Stimulated activated CD8-positive, alpha-beta memory T cell treated with anti-CD3 and anti-CD28 coated beads, Interleukin-7, amount 100 ng/mL, for 48 hours (primary cell): ENCODE measurements around the gene MCM3AP.
"Not testable (repeated sequence)": the region's sequence is repeated elsewhere in the genome, so short reads cannot be mapped to it uniquely, and the experiment has no call there.

Experiments
- DNase-seq, 2 donors: peaks; one replicate each; pipeline ENCODE4 v3.0.0-alpha.2; 2020; ENCODE audit warnings: low read depth in 1 of 2; ENCODE audit errors: extremely low read depth in 1 of 2

MCM3AP gene

DNA sequence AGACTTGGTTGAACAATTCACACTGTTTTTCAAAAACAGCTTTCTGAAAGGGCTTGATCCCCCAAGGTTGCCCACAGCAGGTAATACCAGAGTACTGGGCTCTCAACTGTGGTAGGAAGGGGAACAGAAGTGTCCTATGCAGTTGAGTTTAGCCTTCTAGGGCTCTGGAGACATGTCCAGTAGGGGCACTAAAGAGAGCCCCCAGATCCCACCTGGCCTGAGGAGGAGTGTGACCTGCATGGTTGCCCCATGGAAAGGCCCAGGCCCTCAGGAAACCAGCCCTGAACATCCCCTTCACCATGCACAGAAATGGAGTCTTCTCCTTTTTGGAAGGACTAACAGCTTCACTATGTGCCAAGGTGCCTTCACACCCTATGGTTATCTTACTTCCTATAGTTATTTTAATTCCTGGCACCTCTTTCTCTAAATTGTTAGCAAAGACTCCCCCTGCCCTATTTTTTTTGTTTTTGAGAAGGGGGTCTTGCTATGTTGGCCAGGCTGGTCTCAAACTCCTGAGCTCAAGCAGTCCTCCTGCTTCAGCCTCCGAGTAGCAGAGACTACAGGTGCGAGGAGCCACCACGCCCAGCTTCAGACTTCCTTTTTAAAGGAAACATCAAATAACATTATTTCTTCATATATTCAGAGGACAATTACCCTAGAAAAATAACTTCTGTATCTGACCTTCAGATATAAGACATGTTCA lies 40.0 kb downstream of the MCM3AP start:
- DNase-seq: no peak

DNA sequence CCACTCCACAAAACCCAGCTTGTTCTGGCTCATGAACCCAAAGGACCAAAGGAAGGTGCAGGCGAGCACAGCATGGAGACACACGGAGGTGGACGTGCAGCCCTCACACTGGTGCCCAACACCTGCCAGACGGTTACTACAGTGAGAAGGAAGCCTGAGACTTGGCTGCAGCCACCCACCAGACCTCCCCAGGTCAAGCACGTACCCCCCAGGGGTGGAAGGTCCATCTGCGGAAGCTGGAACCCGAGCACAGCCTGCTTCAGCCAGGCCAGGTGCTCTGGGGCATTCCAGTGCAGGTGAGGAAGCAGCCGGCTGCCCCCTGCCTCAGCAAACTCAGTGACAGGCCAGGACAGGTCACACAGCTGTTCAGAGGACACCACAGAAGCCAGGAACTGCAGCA lies 40.8 kb downstream of the MCM3AP start:
- no peak for DNase-seq

DNA sequence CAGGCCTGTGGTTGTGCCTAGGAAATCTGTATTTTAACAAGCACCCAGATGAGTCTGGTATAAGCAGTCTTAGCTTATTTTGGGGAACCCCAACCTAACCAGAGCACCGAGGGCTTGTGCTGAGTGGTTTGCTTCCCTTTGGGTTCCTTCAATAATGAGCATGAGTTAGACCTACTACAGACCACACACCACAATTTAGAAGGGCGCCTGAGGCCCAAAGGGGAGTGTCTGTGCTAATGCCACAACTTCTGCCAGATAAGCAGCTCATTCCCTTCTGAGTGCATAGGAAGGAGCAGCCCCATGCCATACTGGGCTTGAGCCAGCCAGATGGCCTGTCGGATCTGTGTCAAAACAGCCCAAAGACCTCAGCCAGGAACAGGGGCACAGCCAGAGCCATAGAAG lies 41.5 kb downstream of the MCM3AP start:
- DNase-seq: no peak

DNA sequence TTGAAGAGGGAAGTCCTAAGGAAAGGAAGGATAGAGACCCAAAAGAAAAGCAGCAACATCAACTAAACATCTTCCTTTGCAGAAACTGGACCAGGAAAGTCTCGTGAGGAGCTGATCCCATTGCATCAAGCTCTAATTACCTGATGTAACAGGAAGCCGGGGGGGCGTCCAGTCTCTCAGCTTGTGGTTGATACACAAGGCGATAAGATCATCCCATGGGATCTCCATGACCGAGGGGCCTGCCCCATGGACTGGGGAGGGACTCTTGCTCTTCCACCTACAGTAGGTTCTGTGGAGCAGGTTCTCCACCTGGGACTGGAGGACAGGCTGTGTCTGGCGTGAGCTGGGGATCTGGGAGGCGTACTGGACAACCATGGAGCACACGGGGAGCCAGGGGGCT lies 42.1 kb downstream of the MCM3AP start:
- no peak for DNase-seq

DNA sequence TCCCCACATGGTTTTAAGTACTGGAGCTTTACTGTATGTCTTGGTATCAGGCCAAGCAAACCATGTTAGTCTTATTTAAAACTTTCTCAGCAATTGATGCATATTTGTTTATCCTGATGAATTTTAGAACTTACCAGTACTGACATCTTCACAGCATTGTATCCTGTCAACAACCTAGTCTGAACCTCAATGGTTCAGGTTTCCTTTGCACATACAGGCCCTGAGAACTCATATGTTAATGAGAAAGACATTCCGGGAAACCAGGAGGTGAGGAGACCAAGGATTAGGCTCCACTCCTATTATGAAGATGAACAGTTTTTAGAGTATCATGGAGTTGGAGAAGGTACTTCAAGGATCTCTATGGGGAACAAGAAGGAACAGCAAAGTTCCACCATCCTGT lies 43.8 kb downstream of the MCM3AP start:
- DNase-seq: not testable (repeated sequence)

DNA sequence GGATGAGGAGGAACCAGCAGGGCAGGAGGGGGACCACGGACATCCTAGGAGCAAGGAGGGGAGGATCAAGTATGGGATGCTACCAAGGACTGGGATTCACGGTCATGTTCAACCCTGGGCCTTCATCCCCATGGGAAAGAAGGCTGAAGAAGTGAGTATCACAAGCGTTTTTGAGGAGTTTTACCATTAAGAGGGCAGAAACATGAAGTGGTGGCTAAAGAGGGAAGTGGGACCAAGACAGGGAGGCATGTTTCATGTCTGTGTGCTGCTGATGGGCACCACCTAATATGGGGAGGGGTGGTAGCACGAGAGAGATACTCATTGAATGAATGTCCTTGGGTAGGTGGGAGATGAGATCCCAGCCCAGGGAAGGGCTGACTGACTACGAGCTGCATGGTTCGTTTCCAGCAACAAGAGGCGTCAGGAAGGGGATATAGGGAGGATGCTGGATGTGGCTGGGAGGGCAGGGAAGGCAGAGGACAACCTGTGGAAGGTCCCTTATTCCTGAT lies 45.5 kb downstream of the MCM3AP start:
- DNase-seq: no peak

DNA sequence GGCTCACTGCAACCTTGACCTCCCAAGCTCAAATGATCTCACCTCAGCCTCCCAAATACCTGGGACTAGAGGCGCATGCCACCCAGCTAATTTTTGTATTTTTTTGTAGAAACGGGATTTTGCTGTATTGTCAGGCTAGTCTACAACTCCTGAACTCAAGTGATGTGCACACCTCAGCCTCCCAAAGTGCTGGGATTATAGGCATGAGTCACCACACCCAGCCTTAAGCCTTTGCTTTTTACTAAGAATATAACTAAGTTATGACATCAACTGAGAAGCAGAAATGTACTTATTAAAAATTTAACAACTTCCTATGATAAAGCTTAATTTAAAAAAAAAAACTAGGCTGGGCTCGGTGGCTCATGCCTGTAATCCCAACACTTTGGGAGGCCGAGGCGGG lies 47.9 kb downstream of the MCM3AP start:
- no peak for DNase-seq

DNA sequence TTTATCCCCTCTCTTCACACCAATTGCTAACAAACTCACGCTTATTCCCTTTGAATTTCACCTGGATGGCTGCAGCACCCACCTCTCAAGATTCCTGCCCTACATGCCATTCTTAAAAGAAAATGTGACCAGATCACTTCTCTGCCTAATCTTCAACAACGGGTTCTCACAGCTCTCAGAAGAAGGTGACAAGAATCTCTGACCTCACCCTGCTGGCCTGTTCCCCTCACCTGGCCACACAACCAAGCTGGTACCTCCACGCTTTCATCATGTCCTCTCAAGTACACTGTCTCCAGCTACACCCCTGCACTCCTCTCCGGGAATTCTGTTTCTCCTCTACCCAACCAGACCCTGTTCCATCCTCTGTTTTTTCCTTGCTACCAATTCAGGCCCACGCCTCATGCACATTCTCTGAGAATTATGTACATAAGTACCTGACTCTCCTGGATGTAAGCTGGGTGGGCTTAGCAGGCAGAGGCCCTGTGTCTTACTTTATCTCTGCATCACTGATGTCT lies 50.9 kb downstream of the MCM3AP start:
- no peak for DNase-seq

DNA sequence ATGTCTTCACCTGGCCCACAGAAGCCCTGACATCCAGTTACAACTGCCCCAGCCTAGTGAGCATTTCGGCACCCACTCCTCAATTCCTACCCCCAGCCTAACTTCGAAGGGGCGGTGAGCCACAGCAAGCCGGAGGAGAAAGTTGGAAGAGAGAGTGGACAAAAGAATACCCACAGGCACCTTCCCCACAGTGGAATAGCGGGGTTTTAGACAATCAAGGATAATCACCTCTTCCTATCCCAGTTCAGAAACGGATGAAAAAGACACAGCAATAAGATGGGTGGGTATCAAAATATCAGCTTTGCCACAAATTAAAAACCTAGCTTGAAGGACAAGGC lies 55.5 kb downstream of the MCM3AP start:
- DNase-seq: no peak

DNA sequence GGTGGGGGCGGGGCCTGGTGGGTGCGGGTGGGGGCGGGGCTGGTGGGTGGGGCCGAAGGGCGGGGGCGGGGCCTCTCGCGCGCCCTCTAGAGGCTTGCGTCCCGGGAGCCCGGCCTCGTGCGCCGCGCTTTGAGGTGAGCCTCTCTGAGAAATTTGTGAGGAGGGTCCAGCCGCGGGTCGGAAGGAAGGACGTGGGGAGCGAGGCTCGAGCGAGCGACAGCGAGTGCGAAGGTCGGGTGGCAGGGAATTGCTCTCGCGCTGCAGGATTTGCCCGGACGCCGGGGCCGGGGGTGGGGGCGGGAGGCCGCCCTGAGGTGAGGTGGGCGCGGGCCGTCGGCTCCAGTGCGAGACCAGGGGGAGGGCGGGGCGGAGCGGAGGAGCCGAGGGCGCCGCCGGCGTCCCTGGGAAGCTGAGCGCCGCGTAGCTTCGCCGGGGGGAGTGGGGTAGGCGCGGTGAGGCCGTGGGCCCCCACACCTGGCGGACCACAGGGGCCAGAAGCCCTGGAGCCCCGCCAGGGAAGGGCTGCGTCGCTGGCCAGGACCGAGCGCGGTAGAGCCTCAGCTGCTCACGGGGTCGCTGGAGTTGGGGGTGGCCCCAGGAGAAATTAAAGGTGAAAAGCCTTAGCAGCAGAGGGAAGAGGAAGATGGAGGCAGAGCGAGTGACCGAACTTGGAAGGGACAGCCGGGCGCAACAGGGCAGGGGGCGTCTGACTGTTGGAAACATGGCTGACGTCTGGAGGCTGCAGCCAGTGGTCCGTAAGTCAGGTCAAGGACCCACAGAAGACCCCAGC lies 56.1 kb downstream of the MCM3AP start:
- DNase-seq: peak in 1 of 2 donors; percentile 12

DNA sequence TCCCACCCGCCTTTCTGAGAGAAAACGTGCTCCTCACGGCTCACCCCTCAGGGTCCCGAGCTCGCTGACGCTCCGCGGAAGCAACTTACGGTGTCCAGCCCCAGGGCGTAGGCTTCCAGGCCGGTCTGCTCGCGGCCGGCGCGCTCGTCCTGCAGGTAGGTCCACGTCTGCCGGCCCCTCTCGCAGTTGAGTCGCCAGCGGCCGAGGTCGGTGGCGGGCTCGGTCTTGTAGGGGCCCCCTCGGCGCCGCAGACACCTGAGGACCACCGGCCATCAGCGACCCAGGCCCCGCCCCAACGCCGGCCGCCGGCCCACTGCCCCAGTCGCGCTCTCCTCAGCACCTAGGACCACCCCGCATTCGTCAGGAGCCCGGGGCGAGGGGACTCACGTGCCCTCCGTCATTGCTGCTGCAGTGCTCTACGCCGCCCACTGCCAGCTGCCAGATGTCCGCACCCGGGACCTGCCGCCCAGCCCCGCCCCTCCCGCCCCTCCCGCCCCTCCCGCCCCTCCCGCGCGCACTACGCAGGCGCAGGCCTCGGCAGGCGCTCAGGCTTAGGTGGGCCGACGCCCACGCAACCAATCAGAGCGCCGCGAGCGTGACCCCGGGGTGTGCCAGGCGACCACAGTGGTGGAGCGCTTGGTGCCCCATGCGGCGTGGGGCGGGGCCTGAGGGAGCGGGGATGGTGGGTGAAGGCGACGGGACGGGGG lies 56.9 kb downstream of the MCM3AP start, which contains the start of gene LSS:
Gene LSS (minus strand): TSS at position 430 of the 707 bp plus-strand sequence. CDS start 29 bp downstream, at position 401.
- peak; percentile 94 to 96 for DNase-seq

DNA sequence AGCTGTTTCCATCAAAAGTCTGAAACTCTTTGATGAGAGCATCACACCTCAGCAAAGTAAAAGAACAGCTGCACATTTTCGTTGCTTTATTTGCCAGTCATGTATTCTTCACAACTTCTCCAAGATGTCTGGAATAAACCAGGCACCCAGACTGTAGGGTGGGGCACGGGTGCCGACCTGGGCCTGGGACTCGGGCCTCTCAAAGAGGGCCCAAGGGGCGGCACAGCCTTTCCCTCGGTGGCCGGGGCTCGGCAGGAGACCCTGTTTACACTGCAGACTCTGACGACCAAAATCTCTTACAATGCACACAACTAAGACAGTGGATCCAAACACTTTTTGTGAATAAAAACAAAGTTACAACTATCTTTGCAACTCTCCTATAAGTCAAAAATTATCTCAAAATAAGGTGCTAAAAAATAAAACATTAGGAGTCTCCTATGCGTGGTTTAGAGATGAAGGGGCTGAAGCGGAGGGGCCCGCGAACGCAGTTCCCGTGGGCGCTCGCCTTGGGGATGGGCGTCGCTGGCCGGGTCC lies 57.5 kb downstream of the MCM3AP start:
- no peak for DNase-seq

DNA sequence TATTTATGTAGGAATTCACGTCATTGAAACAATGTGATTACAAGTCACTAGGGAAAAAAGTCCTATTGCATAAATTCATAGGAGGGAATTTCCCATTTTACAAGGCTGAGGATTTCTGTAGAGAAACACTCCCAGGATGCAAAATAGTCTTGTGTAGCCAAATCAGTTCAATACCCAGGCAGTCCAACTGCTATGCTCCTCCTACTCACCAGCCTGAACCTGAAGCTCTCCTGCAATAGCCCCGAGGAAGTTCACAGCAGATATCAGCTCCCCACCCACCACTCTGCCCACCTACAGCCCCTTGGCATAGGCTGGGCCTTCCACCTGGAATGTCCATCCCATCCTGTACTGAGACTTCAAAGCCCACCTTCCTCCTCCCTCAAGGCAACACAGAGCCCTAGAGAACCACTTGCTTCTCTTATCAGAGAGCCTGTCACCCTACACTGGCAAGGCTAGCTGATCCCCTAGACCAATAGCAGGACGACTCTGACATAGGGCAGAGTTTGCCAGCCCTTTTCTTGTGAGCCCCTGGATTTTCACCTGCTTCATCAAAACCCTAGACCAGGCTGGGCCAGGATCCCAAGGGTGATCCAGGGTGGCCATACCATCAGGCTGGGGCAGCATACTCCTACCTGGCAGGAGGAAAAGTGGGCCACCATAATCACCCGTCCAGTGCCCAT lies 58.4 kb downstream of the MCM3AP start:
- no peak for DNase-seq

DNA sequence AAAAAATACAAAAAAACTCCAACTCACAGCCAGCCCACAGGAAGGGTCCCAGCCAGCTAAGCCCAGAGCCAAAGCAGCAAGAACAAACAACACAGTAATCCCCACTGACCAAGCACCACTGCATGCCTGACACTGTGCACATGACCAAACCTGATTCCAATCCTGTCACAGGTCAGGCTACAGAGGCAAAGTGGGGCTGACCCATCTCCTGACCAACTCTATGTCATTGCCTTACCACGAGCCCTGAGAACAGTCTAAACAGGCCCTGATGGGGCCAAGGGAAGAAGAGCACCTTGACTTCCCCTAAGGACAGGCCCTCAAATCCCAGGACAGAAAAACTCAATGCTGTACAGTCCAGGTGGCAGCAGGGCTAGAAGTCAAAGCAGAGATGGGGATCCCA lies 59.3 kb downstream of the MCM3AP start:
- no peak for DNase-seq

DNA sequence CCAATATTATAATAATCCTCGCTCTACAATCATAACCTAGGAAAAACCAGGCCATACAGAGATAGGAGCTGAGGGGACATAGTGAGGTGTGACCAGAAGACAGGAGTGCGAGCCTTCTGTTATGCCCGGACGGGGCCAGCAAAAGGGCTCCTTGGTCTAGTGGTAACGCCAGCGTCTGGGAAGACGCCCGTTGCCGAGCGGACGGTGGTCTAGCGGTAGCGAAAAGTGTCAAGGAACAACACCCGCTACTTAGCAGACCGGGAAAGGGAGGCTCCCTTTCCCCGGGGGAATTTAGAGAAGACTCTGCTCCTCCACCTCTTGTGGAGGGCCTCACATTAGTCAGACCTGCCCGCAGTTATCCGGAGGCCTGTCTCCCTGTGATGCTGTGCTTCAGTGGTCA lies 61.8 kb downstream of the MCM3AP start:
- not testable (repeated sequence) for DNase-seq

DNA sequence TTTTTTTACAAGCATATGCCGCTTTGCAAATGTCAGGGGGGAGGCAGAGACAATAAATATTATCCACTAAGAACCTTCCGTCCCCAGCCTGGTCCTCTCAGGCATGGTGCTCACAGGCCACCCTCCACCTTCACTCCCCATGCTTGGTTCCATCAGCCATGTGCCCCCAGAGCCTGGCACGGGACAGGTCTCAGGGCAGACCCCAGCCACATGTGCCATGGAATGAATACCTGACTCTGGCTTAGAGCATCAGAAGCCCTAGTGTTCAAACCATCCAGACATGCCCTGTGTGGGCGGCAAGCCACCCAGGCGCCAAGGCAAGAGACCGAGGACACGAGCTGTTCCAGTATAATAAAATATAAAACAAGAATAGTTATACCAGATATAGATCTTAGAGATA lies 62.2 kb downstream of the MCM3AP start:
- DNase-seq: no peak

DNA sequence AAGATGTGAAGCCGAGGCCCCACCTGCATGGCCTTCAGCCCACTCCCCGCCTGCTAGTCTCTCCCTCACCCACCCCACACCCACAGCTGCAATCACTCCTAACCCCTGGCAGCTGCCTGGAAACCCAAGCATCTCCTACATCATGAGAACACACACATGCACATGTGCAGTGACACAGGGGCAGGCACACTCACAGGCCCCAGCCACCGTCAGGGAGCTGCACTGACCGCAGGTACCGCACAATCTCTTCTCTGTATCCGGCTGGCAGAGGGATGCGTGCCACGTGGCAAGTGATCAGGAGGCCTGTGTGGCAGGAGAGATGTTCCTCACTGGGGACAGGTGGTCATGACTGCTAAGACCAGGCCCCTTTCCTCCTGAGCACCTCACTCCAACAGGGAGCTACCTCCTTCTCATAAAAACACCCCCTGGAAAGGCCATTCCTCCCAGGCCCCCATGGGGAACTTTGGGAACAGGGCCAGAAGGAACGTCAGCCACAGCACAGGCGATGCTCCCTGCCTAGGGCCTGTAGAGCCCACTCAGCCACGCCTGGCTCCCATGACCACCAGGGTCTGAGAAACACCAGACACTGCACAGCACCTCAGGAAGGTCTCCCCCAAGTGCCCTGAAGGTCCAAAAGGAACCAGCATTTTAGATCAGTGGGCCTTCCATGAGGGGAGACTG lies 62.8 kb downstream of the MCM3AP start:
- DNase-seq: no peak

DNA sequence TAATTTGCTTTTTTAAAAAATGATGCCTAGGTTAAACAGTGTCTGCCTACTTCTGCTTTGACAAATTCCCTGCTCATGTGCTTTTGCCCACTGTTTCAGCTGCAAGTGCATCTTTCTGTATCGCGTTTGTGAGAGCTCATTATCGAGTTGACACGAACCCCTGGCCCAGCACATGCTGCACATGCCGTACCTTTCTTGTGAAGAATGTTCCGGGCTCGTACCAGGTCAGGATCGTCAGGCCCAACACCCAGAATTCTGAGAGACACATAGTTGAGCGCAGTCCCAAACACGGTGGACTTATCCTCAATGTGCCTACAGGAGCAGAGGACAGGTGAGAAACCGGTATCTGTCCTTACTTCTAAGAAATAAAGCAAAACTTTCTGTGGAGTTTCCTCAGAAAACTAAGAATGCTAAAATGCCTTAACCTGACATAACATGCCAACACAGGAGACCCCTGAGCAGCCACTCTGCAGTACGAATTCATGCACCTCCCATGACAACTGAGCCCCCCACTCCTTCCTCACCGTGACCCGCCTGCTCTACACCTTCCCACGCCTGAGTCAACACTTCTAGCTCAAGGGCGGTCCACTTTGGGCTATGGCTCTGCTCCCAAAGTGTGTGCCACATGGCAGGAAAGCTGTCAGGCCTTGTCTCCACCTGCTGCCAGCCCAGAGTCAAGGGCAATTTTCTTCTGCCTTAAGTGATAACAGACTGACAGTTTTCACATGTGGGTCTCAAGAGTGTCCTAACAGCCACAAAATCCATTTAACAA lies 63.6 kb downstream of the MCM3AP start:
- no peak for DNase-seq

DNA sequence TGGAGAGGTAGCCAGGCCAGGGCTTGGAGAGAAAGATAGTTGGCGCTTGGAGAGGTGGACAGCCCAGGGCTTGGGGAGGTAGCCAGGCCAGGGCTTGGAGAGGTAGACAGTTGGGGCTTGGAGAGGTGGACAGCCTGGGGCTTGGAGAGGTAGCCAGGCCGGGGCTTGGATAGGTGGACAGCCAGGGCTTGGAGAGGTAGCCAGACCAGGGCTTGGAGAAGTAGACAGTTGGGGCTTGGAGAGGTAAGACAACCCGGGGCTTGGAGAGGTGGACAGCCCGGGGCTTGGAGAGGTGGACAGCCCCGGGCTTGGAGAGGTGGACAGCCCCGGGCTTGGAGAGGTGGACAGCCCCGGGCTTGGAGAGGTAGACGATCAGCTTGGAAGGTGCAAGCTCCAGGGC lies 64.6 kb downstream of the MCM3AP start:
- no peak for DNase-seq
